OCI-M2 (cell line): Measurements from ENCODE around the gene FAHD1.

Source experiments
- DNase-seq: peaks from one replicate; lab custom pipeline; 2025; ENCODE audit not compliant: unreplicated experiment; lab: John Stamatoyannopoulos, UW

Gene FAHD1

DNA sequence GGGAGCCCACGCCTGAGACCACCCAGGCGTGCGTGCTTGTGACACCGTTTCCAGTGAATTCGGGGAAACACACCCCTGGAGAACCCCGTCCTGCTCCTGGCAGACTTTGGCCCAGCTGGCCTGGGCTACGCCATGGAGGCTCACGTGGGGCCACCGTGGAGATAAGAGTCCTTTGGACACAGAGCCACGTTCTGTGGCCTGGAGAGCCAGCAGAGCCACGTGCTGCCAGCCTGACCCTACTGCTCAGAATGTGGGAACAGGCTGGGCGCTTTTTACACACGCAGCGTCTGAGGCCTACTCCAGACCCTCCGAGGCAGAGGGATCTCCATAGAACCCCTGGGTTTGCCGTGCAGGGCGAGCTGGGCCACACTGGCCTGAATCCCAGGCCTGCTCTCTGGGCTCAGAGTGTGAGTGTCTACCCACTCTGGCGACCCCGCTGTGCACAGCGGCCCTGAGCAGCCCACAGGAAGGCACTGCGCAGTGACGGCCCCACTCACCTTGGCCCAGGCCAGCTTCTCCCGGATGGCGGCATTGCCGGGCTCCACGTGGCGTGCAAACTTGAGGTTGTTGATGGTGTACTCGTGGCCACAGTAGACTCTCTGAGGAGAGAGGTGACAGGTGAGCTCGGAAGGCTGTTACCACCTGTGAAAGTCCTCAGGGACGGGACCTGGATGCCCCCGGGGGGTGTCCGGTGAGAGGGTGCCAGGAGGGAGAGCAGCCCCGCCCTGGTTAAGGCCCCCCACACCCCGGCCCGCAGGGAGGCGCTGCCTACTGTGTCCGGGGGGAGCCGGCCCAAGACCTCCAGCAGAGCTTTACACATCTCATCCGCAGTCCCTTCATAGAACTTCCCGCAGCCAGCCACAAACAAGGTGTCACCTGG lies 10.4 kb upstream of the FAHD1 start:
- DNase-seq, result no peak

DNA sequence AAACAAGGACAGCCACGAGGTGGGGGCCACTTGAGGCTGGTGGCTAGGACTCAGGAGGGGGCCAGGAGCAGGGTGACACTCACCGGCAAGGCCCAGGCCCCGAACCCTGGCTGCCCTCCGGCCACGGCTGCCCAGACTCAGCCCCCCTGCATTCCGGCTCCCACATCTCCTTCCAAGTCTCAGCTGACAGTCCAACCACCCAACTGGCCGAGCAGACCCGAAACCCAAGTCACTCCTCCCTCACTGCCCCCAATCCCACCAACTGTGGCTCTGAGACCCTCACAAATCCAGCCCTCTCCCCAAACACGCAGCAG lies 9.8 kb upstream of the FAHD1 start:
- no peak for DNase-seq

DNA sequence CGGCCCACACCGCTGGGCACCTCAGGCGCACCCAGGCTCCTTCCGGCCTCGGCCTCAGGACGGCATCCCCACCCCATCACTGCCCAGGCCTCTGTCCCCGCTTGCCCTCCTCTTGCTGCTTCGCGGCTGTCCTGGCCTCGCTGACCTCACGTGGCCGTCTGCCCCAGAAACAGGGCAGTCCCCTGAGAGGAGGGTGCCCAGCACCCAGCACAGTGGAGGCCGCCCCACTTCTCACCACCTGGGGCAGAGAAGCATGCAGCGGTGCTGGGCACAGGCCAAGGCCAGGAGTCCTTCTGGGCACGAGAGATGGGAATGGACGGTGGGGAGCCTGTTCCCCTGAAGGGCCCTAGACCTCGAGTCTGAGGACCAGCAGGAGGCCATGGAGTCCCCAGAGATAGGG lies 9.3 kb upstream of the FAHD1 start:
- no peak for DNase-seq

DNA sequence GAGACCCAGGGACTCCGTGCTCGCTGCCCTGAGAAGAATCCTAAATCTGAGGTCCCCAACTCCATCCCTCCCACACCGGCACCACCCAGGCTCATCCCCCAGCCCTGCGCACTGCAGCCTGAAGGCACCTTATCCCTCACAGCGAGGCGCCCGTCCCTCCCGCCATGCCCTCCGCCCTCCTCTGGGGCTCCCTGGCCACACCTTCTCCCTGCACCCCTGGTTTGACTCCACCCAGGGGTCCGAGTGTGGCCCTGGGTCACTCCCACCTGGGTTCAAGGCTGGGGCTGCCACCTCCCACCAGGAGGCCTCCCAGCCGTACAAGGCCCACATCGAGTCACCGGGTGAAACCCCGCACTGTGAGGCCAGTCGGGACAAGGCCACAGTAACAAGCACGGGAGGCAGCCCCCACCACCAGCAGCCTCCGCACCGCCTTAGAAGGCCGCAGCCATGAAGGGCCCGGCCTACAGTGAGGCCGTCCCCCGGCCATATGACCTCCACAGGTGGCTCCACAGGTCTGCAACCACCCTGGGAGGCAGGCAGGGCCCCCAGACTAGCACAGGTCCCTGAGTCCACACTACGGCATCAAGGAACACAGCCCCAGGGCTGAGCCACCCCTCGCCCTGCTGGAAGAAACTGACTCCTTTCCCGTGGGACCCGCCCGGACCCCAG lies 8.7 kb upstream of the FAHD1 start:
- DNase-seq, result no peak

DNA sequence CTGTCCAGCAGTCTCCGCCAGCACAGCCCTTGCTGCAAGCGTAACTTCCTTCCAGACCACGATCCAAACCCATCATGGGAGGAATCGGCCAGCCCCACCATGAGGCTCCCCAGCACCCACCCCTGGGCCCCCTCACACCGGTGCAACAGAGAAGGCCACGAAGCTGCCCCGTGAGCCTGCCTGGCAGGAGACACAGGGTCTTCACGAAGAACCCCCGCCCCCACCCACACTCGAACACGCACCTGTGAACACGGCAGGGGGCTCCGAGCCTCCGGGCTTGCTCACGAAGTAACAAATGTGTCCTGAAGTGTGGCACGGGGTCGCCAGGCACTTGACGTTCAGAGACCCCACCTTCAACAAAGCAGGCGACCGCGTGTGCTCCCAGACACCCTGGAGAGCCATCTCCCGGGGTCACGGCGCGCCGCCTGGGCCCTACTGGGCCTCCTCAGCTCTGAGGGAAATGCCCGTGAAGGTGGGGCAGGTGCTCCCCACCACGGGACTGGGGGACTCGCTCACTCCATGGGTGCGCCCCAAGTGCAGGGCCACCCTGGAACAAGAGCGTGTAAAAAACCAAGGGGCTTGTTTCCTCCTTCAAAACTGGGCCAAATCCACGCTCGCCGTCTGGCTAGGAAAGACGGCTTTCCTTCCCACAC lies 8.0 kb upstream of the FAHD1 start:
- DNase-seq, result no peak

DNA sequence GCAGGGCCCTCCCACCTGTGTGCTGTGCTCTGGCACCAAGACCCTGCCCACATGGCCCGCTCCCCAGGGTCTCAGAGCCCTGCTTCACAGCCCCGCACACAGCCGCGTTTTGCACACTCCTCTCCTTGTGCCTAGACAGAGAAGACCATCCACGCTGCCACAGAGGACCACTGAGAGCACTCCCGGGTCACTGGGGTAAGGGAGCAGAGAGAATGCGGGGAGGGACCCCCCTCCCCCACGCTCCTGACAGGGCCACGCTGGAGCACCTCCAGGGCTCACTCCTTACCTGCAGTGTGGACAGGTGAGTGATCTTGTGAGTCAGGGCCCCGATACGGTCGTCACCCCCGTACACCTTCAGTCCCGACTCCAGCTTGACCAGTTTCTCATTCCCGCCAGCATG lies 7.4 kb upstream of the FAHD1 start:
- no peak for DNase-seq

DNA sequence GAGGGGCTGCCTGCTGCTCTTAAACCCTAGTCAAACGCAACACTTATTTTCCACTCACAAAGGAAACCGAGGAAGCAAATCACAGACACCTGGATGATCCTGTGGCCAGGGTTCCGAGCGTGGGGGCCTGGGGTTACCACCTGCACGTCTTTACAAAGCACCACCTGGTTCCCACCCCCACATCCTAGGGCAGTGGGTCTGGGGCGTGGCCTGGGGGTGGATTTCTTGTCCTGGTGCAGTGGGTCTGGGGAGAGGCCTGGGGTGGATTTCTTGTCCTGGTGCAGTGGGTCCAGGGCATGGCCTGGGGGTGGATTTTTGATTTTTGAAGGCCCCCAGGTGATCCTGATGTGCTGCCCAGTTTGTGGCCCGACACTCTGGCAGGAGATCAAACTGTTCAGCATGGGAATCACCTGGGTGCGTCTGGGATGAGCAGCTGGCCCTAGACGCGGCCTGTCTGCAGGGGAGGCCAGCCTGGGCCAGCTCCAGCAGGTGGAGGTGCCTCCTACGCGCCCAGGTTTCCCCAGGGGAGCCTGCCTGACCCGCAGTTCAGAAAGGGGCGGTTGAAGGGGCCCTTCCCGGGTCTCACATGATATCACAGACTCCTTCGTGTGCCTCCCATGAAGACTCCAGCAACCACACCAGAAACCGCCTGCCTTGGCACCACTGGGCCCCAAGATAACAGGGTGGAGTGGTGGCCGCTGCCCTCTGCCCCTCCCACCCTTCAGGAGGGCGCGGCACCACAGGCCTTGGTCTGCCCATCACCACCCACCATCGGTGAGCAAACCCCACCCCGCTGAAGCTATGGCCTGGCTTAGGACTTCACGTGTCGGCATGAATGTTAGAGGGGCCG lies 6.7 kb upstream of the FAHD1 start:
- no peak for DNase-seq

DNA sequence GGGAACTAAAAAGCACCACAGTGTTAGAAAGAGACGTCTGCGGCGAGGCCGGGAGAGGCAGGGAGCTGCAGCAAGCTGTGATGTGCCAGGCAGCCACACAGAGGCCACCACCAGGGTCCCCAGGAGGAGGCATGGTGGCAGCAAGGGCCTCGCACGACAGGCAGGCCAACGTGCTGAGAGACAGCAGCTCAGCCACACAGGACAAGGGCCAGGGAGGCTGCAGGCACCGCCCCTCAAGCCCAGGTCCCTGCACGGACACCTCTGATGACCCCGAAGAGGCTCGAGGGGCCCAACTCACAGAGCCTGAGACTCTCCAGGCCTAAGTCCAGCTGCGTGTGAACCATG lies 6.1 kb upstream of the FAHD1 start:
- DNase-seq, result no peak

DNA sequence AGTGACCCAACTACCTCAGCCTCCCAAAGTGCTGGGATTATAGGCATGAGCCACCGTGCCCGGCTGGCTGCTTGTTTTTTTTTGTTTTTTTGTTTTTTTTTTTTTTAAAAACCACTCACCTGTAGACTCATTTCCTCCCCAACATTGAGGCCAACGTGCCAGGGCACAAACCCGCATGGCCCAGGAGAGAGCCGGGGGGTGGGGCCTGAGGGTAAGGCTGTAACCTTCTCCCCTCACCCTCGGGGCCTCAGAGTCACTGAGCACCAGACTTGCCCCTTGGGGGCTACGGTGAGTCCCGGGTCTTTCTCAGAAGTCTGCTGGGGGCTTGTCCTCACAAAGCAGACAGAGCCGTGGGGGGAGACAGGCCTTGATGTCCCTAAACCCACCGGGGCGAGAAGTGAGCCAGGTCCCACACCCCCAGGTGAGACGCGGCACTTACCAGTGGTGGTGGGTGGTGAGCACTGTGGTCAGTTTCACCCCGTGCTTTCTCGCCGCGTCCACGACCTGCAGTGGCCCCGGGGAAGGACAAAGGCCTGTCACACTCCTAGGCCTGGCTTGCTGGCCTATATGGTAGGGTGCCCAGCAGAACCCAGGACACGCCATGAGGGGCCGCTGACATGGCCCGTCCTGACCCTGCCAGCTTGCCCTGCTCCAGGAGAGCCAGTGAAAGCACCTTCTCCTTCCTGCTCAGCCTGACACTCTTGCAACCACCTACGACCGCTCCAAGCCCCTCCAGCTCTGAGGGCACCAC lies 5.0 kb upstream of the FAHD1 start:
- DNase-seq, result no peak

DNA sequence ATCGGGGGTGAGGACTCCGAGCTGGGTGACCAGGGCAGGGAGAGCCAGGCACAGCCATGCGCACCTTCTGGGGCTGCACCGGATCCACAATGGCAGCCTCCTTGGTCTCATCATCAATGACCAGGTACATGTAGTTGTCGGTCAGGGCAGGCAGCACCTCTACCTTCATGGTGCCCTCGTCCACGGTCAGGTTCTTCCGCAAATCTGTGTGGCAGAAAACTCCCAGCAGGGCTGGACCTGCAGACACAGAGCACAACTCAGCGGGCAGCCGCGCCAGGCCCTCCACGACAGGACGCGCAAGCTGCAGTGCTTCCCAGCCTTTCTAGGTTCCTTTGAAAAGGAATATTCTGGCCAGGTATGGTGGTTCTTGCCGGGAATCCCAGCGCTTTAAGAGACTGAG lies 4.2 kb upstream of the FAHD1 start:
- DNase-seq, result no peak

DNA sequence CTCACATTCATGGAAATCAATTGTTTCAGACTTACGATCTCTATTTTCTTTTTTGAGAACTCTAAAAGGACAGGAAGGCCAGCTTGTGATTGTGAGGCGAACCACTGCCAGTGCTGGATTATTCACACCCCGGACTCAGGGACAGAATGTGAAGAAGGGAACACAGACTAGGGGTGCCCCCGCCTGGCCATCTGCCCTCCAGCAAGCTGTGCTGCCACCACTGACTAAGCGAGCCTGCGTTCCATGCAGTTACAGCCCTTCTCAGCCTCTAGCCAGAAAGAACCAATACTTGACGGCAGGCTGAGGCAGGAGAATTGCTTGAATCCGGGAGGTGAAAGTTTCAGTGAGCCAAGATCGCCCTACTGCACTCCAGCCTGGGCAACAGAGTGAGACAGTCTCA lies 3.2 kb upstream of the FAHD1 start:
- no peak for DNase-seq

DNA sequence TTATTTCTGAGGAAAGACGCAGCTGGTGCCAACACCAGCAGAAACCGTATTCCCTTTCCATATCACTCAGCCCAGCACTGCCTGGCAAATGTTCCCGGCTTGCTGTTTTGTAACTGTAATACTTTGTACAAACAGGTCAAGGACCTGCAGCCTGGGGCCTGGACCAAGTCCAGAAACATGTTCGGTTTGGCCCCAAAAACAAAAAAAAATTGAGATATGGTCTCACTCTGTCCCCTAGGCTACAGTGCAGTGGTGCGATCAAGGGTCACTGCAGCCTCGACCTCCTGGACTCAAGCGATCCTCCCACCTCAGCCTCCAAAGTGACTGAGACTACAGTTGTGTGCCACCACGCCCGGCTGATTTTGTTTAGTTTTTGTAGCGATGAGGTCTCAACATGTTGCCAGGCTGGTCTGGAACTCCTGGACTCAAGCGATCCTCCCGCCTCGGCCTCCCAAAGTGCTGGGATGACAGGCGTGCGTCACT lies 1.6 kb upstream of the FAHD1 start:
- no peak for DNase-seq

DNA sequence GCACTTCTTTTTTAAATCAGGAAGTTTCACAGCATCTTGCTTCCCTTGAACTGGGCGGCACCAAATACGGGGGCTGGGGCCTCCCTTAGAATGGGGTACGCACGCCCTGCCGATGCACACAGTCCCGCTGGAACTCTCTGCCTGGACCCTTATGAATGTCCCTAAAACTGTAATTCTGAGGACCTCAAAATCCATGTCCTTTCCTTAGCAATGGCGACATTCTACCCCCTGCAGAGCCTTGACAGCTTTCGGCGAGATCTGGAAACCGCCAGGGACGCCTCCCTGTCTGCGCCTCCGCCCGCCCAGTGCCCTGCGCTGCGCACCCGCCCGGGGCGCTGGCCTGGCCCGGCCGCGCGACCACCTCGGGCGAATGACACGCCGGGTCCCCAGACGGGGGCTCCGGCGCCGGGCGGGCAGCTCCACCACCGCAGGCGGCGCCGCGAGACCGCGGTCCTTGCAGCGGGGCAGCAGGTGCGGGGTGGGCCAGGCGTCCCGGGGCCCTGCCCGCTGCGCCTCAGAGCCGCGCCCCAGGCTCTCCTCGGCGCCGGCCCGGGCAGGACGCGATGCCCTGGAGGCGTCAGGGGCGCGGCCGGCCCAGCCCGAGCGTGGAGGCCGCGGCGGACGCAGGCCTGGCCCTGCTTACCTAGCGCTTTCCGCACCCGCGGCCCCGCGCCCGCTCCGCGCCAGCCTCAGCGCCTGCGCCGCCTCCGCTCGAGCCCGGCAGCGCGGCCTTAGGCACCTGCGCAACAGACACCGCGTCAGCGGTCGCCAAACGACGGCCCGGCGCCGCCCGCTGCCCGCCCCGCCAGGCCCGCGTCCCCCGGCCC lies 929 bp upstream of the FAHD1 start:
- no peak for DNase-seq

DNA sequence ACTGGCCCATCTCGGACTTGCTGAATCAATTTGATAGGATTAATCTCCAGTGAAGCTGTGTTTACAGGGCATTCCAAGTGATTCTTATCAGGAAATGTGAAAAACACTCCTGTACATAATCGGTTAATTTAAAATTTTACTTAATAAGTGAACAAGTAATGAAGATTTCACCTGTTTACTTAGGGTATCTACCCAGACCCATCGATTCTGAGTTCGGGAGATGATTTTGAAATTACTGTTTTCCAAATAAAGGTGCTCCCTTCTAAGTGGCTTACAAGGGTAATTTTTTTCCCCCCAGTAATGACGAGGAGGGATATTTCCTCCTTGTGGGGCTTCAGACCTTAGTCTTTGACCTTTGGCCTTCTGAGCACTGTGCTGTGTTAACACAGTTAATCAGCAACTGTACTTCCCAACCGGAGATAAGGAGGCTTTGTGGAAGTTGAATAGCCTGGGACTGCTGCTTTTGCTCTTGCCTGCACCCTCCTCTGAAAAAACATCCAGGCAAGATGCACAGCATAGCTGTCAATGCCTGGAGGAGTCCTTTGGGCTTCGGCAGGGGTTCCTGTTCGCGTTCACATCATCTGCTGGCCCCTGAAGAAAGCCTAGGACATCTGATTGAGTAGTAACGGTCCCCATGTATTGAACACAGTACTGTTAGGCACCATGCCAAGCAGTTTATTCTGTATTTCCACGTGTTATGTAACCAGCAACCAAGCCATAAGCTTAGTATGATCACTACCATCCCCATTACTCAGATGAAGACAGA lies 1.8 kb downstream of the FAHD1 start:
- DNase-seq, result no peak

DNA sequence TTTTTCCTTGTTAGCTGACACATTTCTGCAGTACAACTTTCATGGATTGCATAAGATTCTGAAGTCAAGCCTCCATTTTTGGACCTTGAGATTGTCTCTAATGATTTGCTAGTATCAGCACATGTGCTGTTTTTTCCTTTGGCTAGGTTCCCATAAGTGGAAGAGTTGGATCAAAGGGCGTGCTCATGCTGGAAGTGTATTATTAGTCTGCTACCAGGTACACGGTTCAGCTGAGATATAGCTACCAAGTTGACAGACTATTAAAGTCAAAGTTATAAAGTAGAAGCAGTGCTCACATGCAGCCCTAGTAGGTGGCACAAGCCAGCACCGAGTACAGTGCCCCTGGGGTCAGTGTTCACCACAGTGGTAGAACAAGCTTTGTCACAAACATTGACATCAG lies 3.2 kb downstream of the FAHD1 start:
- no peak for DNase-seq

DNA sequence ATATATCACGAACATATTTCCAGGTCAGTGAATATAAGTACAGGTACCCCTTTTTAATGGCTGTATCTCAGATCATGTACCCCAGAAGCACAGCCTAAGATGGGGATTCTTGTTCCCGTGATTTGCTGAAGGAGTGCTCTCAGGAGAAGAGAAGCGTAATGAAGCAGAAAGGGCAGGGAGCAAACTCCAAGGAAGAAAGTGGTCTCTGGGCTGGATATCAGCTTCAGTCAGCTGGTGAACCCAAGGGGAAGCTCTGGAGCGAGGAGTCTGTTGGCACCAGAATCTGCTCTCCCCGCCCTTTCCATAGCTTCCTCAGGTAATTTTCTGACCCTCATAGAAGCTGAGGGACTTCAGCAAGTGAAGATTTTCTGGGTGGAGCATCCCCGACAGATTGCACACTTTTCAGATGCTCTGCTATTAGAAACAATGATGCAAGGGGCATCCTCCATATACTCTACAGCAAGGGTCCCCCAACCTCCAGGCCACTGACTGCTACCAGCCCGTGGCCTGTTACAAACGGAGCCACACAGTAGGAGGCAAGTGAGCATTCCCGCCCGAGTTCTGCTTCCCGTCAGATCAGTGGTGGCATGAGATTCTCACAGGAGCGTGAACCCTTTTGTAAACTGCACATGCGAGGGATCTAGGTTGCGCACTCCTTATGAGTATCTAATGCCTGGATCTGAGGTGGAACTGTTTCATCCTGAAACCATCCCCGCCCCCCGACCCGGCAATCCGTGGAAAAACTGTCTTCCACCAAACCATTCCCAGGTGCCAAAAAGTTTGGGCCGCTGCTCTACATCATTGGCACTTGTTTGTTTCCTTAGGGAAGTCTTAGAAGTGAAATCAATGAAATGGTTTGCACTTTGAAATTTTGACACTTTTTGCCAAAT lies 4.4 kb downstream of the FAHD1 start:
- DNase-seq, result no peak

DNA sequence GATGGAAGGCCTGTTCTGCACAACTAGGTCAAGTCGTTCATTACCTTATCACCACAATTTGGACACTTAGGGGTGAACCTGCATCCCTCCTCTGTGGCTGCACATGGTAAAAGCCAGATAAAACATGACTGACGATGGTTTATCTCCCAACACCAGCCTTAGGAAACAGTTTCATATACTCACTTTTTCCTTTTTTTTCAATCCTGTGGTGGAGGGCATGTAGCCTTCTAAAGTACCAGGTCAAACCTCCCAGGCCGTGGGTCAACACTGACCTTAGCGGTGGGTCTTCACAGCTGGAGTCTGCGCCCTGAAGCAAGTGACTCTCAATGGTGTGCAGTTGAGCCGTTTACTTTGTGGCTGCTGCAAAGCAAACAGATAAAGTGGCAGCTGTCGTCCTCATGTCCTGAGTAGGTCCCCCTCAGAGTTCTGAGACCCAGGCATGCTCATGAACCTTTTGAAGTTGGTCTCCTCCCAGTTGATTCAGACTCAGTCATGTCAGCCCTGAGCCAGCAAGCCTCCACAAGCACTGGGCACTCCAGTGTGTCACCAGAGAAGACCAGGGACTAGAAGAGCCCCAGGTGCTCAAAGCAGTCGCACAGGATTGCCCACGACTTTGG lies 5.9 kb downstream of the FAHD1 start:
- peak; percentile 42 for DNase-seq

DNA sequence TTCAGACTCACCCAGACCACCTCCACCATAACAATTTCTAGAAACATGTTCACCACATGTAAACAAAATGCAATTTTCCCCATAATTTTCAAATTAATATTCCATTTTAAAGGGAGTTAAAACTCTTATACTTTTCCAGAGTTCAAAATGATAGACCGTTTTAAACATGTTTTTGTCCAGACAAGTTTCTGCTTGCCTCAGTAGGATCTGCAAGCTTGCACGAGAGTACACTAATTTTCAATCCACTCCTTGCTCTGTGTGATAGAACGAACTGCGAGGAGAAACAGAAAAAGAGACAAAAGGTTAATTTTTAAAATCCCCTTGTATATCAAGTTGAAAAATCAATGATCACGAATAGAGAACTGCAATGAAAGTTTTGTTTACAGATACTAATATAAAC lies 7.1 kb downstream of the FAHD1 start:
- DNase-seq, result no peak
